Measurements from ENCODE around the gene NUDT2.

DNA sequence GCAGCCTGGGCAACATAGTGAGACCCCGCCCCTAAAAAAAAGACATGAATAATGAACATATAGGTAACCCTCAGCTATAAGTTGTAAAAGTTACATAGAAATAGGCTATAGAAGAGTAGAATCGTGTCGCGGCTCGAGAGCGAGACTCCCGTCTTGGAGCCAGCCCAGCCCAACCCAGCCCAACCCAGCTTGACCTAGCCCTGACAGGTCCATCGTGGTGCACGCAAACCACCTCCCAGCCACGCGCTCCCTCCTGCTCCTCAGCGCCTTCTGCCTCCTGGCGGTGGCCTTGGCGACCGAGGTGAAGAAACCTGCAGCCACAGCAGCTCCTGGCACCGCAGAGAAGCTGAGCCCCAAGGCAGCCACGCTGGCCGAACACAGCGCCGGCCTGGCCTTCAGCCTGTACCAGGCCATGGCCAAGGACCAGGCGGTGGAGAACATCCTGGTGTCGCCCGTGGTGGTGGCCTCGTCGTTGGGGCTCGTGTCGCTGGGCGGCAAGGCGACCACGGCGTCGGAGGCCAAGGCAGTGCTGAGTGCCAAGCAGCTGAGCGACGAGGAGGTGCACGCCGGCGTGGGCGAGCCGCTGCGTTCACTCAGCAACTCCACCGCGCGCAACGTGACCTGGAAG lies 11.1 kb upstream of the NUDT2 start:
- TF ChIP-seq, protein P1, sequence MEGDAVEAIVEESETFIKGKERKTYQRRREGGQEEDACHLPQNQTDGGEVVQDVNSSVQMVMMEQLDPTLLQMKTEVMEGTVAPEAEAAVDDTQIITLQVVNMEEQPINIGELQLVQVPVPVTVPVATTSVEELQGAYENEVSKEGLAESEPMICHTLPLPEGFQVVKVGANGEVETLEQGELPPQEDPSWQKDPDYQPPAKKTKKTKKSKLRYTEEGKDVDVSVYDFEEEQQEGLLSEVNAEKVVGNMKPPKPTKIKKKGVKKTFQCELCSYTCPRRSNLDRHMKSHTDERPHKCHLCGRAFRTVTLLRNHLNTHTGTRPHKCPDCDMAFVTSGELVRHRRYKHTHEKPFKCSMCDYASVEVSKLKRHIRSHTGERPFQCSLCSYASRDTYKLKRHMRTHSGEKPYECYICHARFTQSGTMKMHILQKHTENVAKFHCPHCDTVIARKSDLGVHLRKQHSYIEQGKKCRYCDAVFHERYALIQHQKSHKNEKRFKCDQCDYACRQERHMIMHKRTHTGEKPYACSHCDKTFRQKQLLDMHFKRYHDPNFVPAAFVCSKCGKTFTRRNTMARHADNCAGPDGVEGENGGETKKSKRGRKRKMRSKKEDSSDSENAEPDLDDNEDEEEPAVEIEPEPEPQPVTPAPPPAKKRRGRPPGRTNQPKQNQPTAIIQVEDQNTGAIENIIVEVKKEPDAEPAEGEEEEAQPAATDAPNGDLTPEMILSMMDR (conservative IDR thresholded peaks at IDR 0.05; ENCODE audit: low read length), result no peak
- TF ChIP-seq EZH2phosphoT487 (IDR thresholded peaks at IDR 0.05; ENCODE audit: borderline replicate concordance, low read depth, low read length), result no peak
